Smooth muscle cell (in vitro differentiated cells): Measurements from ENCODE around the gene KANK4. TPM values are rescaled to one million over a fixed set of nuclear protein-coding genes. Genes with fewer than 3 reads are reported as not detected.

Experiments used
- DNase-seq: peaks from one replicate; lab custom pipeline; 2025; ENCODE audit not compliant: unreplicated experiment; lab: John Stamatoyannopoulos, UW
- H2AFZ ChIP-seq: fragments of 200-600 bp; sonication (generic); 2 replicates; pipeline ENCODE4 v1.6.0; 2016; ENCODE audit warnings: antibody characterized with exemption, low read depth, mild to moderate bottlenecking
- H3F3A ChIP-seq: fragments of 200-600 bp; sonication (generic); 2 replicates; pipeline ENCODE4 v1.6.0; 2017; ENCODE audit warnings: antibody characterized with exemption, low read depth
- H3K27ac ChIP-seq: fragments of 200-600 bp; sonication (generic); 2 replicates; pipeline ENCODE4 v1.5.1; 2016; ENCODE audit warnings: low read depth, mild to moderate bottlenecking
- H3K27me3 ChIP-seq: fragments of 200-600 bp; sonication (generic); 2 replicates; pipeline ENCODE4 v1.6.1; 2016; ENCODE audit warnings: low read depth, mild to moderate bottlenecking
- H3K36me3 ChIP-seq: fragments of 200-600 bp; sonication (generic); 2 replicates; pipeline ENCODE4 v1.5.1; 2016; ENCODE audit warnings: low read depth
- H3K4me1 ChIP-seq: fragments of 200-600 bp; sonication (generic); 2 replicates; pipeline ENCODE4 v1.5.1; 2016; ENCODE audit warnings: low read depth
- H3K4me2 ChIP-seq: fragments of 200-600 bp; sonication (generic); 2 replicates; pipeline ENCODE4 v1.6.0; 2016; ENCODE audit warnings: mild to moderate bottlenecking
- H3K4me3 ChIP-seq: fragments of 200-600 bp; sonication (generic); 2 replicates; pipeline ENCODE4 v1.5.1; 2016; ENCODE audit warnings: mild to moderate bottlenecking
- H3K79me2 ChIP-seq: fragments of 200-600 bp; sonication (generic); 2 replicates; pipeline ENCODE4 v1.6.0; 2016; ENCODE audit warnings: low read depth, mild to moderate bottlenecking
- H3K9ac ChIP-seq: fragments of 200-600 bp; sonication (generic); 2 replicates; pipeline ENCODE4 v1.6.0; 2016; ENCODE audit warnings: low read depth
- H3K9me3 ChIP-seq: fragments of 200-600 bp; sonication (generic); replicated peaks from 2 replicates; pipeline ENCODE4 v1.5.1; 2016; ENCODE audit warnings: low read depth
- H4K20me1 ChIP-seq: fragments of 200-600 bp; sonication (generic); 2 replicates; pipeline ENCODE4 v1.6.0; 2016; ENCODE audit warnings: low read depth
- WGBS: methylation state at CpG from one replicate; pipeline ENCODE4 v1.1.7; 2016; ENCODE audit warnings: low lambda C conversion rate; 5-methylcytosine and 5-hydroxymethylcytosine counted together
- polyA plus RNA-seq: library from polyadenylated mRNA; unstranded; fragments of >200 nt; fragmentation: Nextera tagmentation; extraction: Ambion mirVana; gene quantifications from 2 replicates; pipeline ENCODE4 v1.2.1, GENCODE V29; 2016
- total RNA-seq: library from RNA; depleted of rRNA; stranded (reverse); fragments of >200 nt; gene quantifications from 2 replicates; pipeline ENCODE4 v1.2.3, GENCODE V29; 2014
- TF ChIP-seq, protein P1 (sequence below): fragments of 200-600 bp; sonication (generic); IDR thresholded peaks from 2 replicates; pipeline ENCODE4 v1.5.1; 2017; ENCODE audit warnings: borderline replicate concordance, mild to moderate bottlenecking, antibody characterized with exemption; ENCODE audit not compliant: insufficient read depth, poor library complexity, severe bottlenecking

KANK4 gene
- total and polyA plus RNA-seq, 2 experiments from 2014 or later = 69.2 to 77.8 TPM

DNA sequence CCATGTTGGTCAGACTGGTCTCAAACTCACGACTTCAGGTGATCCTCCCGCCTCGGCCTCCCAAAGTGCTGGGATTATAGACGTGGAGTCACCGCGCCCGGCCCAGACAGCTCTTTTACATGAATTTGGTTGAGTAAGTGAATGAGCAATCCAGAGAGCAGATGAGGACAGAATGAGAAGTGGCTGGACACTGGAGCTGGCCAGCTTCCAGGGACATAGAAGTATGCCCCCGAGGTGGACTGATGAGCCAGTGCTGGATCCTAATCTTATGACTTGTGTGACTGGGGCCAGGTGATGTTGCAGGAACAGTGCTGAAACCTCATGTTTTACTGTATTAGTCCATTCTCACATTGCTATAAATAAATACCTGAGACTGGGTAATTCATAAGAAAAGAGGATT lies 35.9 kb upstream of the KANK4 start:
- Histone ChIP-seq H4K20me1 (no peaks in the 10 kb centered on the region), H3K27ac (no peak overlapping the region), H3K4me3 (no peak overlapping the region), H3K27me3 (no peaks in the 10 kb centered on the region), H3K4me1 (no peaks in the 10 kb centered on the region), H3K9ac (no peak overlapping the region), H3F3A (peaks cover 6% of the 10 kb centered on the region), H3K79me2 (no peaks in the 10 kb centered on the region), H2AFZ (no peak overlapping the region), H3K36me3 (no peaks in the 10 kb centered on the region), H3K4me2 (no peak overlapping the region), H3K9me3 (no peaks in the 10 kb centered on the region)
- WGBS = 92% methylated on average over 8 of the region's 8 CpGs
- no peak for DNase-seq
- TF ChIP-seq, protein P1, sequence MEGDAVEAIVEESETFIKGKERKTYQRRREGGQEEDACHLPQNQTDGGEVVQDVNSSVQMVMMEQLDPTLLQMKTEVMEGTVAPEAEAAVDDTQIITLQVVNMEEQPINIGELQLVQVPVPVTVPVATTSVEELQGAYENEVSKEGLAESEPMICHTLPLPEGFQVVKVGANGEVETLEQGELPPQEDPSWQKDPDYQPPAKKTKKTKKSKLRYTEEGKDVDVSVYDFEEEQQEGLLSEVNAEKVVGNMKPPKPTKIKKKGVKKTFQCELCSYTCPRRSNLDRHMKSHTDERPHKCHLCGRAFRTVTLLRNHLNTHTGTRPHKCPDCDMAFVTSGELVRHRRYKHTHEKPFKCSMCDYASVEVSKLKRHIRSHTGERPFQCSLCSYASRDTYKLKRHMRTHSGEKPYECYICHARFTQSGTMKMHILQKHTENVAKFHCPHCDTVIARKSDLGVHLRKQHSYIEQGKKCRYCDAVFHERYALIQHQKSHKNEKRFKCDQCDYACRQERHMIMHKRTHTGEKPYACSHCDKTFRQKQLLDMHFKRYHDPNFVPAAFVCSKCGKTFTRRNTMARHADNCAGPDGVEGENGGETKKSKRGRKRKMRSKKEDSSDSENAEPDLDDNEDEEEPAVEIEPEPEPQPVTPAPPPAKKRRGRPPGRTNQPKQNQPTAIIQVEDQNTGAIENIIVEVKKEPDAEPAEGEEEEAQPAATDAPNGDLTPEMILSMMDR = no peak

DNA sequence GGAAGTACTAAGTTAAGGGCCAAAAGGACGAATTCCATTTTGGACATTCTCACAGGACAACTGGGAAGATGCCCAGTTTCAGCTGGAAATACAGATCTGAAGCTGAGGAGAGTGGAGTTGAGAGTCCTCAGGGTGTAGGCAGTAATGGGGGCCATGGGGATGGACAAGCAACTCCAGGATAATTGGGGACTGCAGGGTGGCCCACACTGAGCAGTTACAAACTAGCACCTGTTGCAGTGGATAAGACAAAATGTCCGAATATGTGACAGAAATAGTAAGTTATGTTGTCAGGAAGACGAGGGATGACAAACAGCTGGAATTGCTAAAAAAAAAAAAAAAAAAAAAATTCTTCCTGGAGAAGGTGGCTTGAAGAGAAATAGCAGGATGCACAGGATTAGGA lies 34.6 kb upstream of the KANK4 start:
- Histone ChIP-seq H3K4me3 (no peak overlapping the region), H3F3A (peaks cover 6% of the 10 kb centered on the region), H3K4me2 (no peak overlapping the region), H3K79me2 (no peaks in the 10 kb centered on the region), H3K4me1 (no peaks in the 10 kb centered on the region), H3K9me3 (no peaks in the 10 kb centered on the region), H3K27ac (no peak overlapping the region), H3K36me3 (no peaks in the 10 kb centered on the region), H3K27me3 (no peaks in the 10 kb centered on the region), H3K9ac (no peak overlapping the region), H2AFZ (no peak overlapping the region), H4K20me1 (no peaks in the 10 kb centered on the region)
- DNase-seq = no peak
- TF ChIP-seq, protein P1 = no peak
- WGBS = 94% methylated on average over 3 of the region's 3 CpGs

DNA sequence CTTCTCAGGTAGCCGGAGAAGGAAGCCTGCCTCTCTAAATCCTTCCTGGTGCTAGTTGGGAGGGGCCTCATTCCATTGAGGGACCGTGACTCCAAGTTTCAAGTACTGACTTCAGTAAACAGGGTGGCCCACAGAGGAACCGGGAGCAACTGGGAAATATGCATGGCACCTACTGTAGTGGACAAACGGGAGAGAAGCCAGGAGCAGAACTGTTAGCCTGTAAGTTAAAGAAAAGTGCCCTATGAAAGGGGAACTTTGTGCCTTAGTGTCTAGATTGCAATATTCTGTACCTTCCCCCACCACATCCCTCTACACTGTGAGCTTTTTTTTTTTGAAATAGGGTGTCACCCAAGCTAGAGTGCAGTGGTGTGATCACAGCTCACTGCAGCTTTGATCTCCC lies 33.2 kb upstream of the KANK4 start:
- TF ChIP-seq, protein P1 = no peak
- no peaks in the 10 kb centered on the region for H3K36me3 ChIP-seq
- DNase-seq = no peak

DNA sequence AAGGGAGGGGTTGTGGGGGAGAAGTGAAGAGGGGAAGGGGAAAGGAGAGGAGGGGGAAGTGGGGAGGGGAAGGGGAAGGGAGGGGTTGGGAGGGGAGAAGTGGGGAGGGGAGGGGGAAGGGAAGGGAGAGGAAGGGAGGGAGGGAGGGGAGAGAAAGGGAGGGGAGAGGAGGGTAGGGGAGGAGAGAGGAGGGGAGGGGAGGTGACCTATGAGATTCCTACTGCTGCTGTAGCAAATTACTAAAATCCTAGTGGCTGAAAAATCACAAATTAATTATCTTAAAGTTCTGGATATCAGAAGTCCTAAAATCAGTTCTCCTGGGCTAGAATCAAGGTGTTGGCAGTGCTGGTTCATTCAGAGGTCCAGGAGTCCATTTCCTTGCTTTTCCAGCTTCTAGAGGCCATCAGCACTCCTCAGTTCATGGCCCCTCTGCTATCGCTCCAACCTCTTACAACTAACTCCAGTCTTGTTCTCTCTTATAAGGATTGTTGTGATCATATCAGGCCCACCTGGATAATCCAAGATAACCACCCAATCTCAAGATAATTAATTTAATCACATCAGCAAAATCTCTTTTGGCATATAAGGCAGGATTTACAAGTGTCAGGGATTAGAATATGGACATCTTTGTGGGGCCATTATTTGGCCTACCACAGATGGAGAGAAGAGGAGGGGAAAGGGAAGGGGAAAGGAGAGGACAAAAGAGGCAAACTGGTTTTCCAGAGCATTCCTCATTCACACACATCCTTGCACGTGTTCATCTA lies 30.4 kb upstream of the KANK4 start:
- Histone ChIP-seq H3K4me2 (no peak overlapping the region), H3K79me2 (no peaks in the 10 kb centered on the region), H3K4me3 (no peak overlapping the region), H3K9ac (no peak overlapping the region), H3K4me1 (no peaks in the 10 kb centered on the region), H3K9me3 (no peaks in the 10 kb centered on the region), H3K27me3 (no peaks in the 10 kb centered on the region), H2AFZ (no peak overlapping the region), H3K36me3 (no peaks in the 10 kb centered on the region), H3F3A (no peaks in the 10 kb centered on the region), H3K27ac (no peak overlapping the region), H4K20me1 (no peaks in the 10 kb centered on the region)
- TF ChIP-seq, protein P1 = no peak
- no peak for DNase-seq
- 92% methylated on average over 2 of the region's 2 CpGs for WGBS

More for the DNA sequence above, 33.2 kb upstream of the KANK4 start:
- Histone ChIP-seq H3K27me3 (no peaks in the 10 kb centered on the region), H3K79me2 (no peaks in the 10 kb centered on the region), H3K4me2 (no peak overlapping the region), H2AFZ (no peak overlapping the region), H3K9me3 (no peaks in the 10 kb centered on the region), H4K20me1 (no peaks in the 10 kb centered on the region), H3K9ac (no peak overlapping the region), H3K4me3 (no peak overlapping the region), H3K4me1 (no peaks in the 10 kb centered on the region), H3K27ac (no peak overlapping the region), H3F3A (peaks cover 6% of the 10 kb centered on the region)
- 92% methylated on average over 4 of the region's 4 CpGs for WGBS
